ENCODE data around the gene ITSN1.

GRCh38 chr21:33834801-33835500 is 192.7 kb downstream of the ITSN1 start:
- TF ChIP-seq CTCF (IDR thresholded peaks at IDR 0.05) (no peak), POLR2A (IDR thresholded peaks at IDR 0.05) (no peak)

All from thyroid gland (tissue), 4 donors.